Measurements from ENCODE around the gene KLHL3. TPM values are rescaled to one million over a fixed set of nuclear protein-coding genes. Genes with fewer than 3 reads are reported as not detected.
A peak's percentile ranks its signal among the peaks of the same experiment; 100 is the strongest.

KLHL3 gene
- total RNA-seq, 2 experiments from 2014 or later, result 9.2 to 12.2 TPM

GRCh38 chr5:137660349-137660817 is 75.5 kb downstream of the KLHL3 start:
- H3K4me1 Mint-ChIP-seq (ENCODE audit: low read depth), result peaks cover 9% of the 10 kb centered on the region

GRCh38 chr5:137659209-137659608 is 76.7 kb downstream of the KLHL3 start:
- ChIA-PET POLR2A (interaction anchor here (1.7 kb wide), 1 partner anchor 67 kb away, joined by 4 read pairs; no protein-coding TSS in a partner anchor), CTCF (interaction anchor here (0.7 to 11.9 kb wide), 12 partner anchors 9 to 94 kb away, joined by 3 to 540 read pairs (median 12); partner anchors contain the start of gene KLHL3)
- no peaks in the 10 kb centered on the region for H3K9me3 Mint-ChIP-seq
- no peaks in the 10 kb centered on the region for H3K27me3 Mint-ChIP-seq
- TF ChIP-seq CTCF (IDR thresholded peaks at IDR 0.05), result no peak
- no peak overlapping the region for H3K4me3 Mint-ChIP-seq
- intact Hi-C loops (cut with micrococcal nuclease), result no loop called here
- peaks cover 9% of the 10 kb centered on the region for H3K4me1 Mint-ChIP-seq (ENCODE audit: low read depth)
- no peak overlapping the region for H3K27ac Mint-ChIP-seq
- ATAC-seq, result no peak
- no peak for DNase-seq
- no peaks in the 10 kb centered on the region for H3K36me3 Mint-ChIP-seq (ENCODE audit: low read depth)

More at GRCh38 chr5:137660349-137660817, 75.5 kb downstream of the KLHL3 start:
- Mint-ChIP-seq H3K4me3 (no peak overlapping the region), H3K9me3 (no peaks in the 10 kb centered on the region), H3K36me3 (ENCODE audit: low read depth) (no peaks in the 10 kb centered on the region), H3K27me3 (no peaks in the 10 kb centered on the region), H3K27ac (no peak overlapping the region)
- TF ChIP-seq CTCF (IDR thresholded peaks at IDR 0.05), result peak; percentile 76
- ATAC-seq (peak; percentile 97), DNase-seq (peak; percentile 90)
- intact Hi-C loops (cut with micrococcal nuclease), result loop anchor here (1.0 kb wide), 1 partner anchor 83 kb away; no protein-coding TSS in a partner anchor
- POLR2A ChIA-PET, result interaction anchor here (0.6 to 1.5 kb wide), 3 partner anchors 70 to 94 kb away, joined by 3 to 4 read pairs (median 4); partner anchors contain the start of gene HNRNPA0
- CTCF ChIA-PET, result interaction anchor here (0.5 to 11.9 kb wide), 46 partner anchors 8 to 421 kb away, joined by 3 to 540 read pairs (median 4); partner anchors contain the start of genes HNRNPA0 and KLHL3

- intact Hi-C loops (cut with micrococcal nuclease), result no loop called here
- Mint-ChIP-seq H3K4me1 (ENCODE audit: low read depth) (peaks cover 9% of the 10 kb centered on the region), H3K27ac (no peak overlapping the region), H3K9me3 (no peaks in the 10 kb centered on the region), H3K36me3 (ENCODE audit: low read depth) (no peaks in the 10 kb centered on the region), H3K27me3 (no peaks in the 10 kb centered on the region), H3K4me3 (no peak overlapping the region)
- POLR2A ChIA-PET, result interaction anchor here (1.2 to 1.7 kb wide), 2 partner anchors 17 to 68 kb away, joined by 3 to 4 read pairs; no protein-coding TSS in a partner anchor
- CTCF ChIA-PET, result interaction anchor here (1.3 to 11.9 kb wide), 5 partner anchors 9 to 83 kb away, joined by 3 to 540 read pairs (median 31); partner anchors contain the start of gene KLHL3
- ATAC-seq, result no peak
- DNase-seq, result no peak
- TF ChIP-seq CTCF (IDR thresholded peaks at IDR 0.05), result no peak
These were observed 77.6 kb downstream of the KLHL3 start for GRCh38 chr5:137658324-137658723.

- ChIA-PET CTCF (interaction anchor here (1.5 to 11.9 kb wide), 4 partner anchors 10 to 85 kb away, joined by 5 to 540 read pairs (median 24); partner anchors contain the start of gene KLHL3), POLR2A (interaction anchor here (0.7 kb wide), 1 partner anchor 97 kb away, joined by 3 read pairs; the partner anchor contains the start of gene HNRNPA0)
- no peak for TF ChIP-seq CTCF (IDR thresholded peaks at IDR 0.05)
- Mint-ChIP-seq H3K36me3 (ENCODE audit: low read depth) (no peaks in the 10 kb centered on the region), H3K27ac (no peak overlapping the region), H3K9me3 (no peaks in the 10 kb centered on the region), H3K27me3 (no peaks in the 10 kb centered on the region), H3K4me3 (no peak overlapping the region), H3K4me1 (ENCODE audit: low read depth) (peaks cover 4% of the 10 kb centered on the region)
- ATAC-seq, result no peak
- no peak for DNase-seq
- intact Hi-C loops (cut with micrococcal nuclease), result no loop called here
These were observed 78.8 kb downstream of the KLHL3 start for GRCh38 chr5:137657073-137657472.

GRCh38 chr5:137656558-137656957 is 79.3 kb downstream of the KLHL3 start:
- ChIA-PET POLR2A (interaction anchor here (0.7 kb wide), 1 partner anchor 97 kb away, joined by 3 read pairs; the partner anchor contains the start of gene HNRNPA0), CTCF (interaction anchor here (1.5 to 11.9 kb wide), 3 partner anchors 10 to 85 kb away, joined by 5 to 540 read pairs (median 16); partner anchors contain the start of gene KLHL3)
- intact Hi-C loops (cut with micrococcal nuclease), result no loop called here
- TF ChIP-seq CTCF (IDR thresholded peaks at IDR 0.05), result no peak
- Mint-ChIP-seq H3K9me3 (no peaks in the 10 kb centered on the region), H3K27me3 (no peaks in the 10 kb centered on the region), H3K27ac (no peak overlapping the region), H3K36me3 (ENCODE audit: low read depth) (no peaks in the 10 kb centered on the region), H3K4me1 (ENCODE audit: low read depth) (no peaks in the 10 kb centered on the region), H3K4me3 (no peak overlapping the region)
- ATAC-seq (no peak), DNase-seq (no peak)

Data from activated CD8-positive, alpha-beta T cell treated with anti-CD3 and anti-CD28 coated beads for 36 hours (primary cell).